Measurements from ENCODE around the gene MYZAP. TPM values are rescaled to one million over a fixed set of nuclear protein-coding genes. Genes with fewer than 3 reads are reported as not detected.

MYZAP gene
- total RNA-seq, 1 experiment from 2014 or later = not detected

GRCh38 chr15:57589281-57589680 lies 2.4 kb upstream of the MYZAP start:
- BruUV-seq (replicated peaks) = no TSS peak
- ChIA-PET CTCF (no interaction called here), POLR2A (ENCODE audit: low non-redundant PET) (no interaction called here)
- intact Hi-C loops (cut with micrococcal nuclease; ENCODE audit: unreplicated experiment) = no loop called here
- TF ChIP-seq EZH2 (IDR thresholded peaks at IDR 0.05; ENCODE audit: borderline replicate concordance, low read depth, low read length, poor library complexity, severe bottlenecking) = no peak
- TF ChIP-seq CTCF (conservative IDR thresholded peaks at IDR 0.05; ENCODE audit: low read depth, low read length) = no peak
- no peaks in the 10 kb centered on the region for H3K4me1 ChIP-seq (ENCODE audit: insufficient read depth, low read length, poor library complexity, severe bottlenecking)
- no peak for DNase-seq (ENCODE audit: low spot score)
- no peaks in the 10 kb centered on the region for H3K27me3 ChIP-seq (replicated peaks; ENCODE audit: insufficient read depth, low read depth, low read length, poor library complexity)
- H3K4me3 ChIP-seq (ENCODE audit: low read depth, low read length, poor library complexity, severe bottlenecking) = no peak overlapping the region
- no peaks in the 10 kb centered on the region for H3K9me3 ChIP-seq (ENCODE audit: low read depth, low read length, poor library complexity, severe bottlenecking)
- no peaks in the 10 kb centered on the region for H3K36me3 ChIP-seq (ENCODE audit: insufficient read depth, low read length, poor library complexity, severe bottlenecking)
- H3K27ac ChIP-seq (ENCODE audit: low read depth, low read length, poor library complexity, severe bottlenecking) = no peak overlapping the region

GRCh38 chr15:57589754-57590153 lies 1.9 kb upstream of the MYZAP start:
- TF ChIP-seq CTCF (conservative IDR thresholded peaks at IDR 0.05; ENCODE audit: low read depth, low read length) = no peak
- no peak for TF ChIP-seq EZH2 (IDR thresholded peaks at IDR 0.05; ENCODE audit: borderline replicate concordance, low read depth, low read length, poor library complexity, severe bottlenecking)
- POLR2A ChIA-PET (ENCODE audit: low non-redundant PET) = no interaction called here
- intact Hi-C loops (cut with micrococcal nuclease; ENCODE audit: unreplicated experiment) = no loop called here
- DNase-seq (ENCODE audit: low spot score) = no peak
- CTCF ChIA-PET = no interaction called here
- no peaks in the 10 kb centered on the region for H3K36me3 ChIP-seq (ENCODE audit: insufficient read depth, low read length, poor library complexity, severe bottlenecking)
- no peaks in the 10 kb centered on the region for H3K4me1 ChIP-seq (ENCODE audit: insufficient read depth, low read length, poor library complexity, severe bottlenecking)
- H3K9me3 ChIP-seq (ENCODE audit: low read depth, low read length, poor library complexity, severe bottlenecking) = no peaks in the 10 kb centered on the region
- BruUV-seq (replicated peaks) = no TSS peak
- H3K4me3 ChIP-seq (ENCODE audit: low read depth, low read length, poor library complexity, severe bottlenecking) = no peak overlapping the region
- no peaks in the 10 kb centered on the region for H3K27me3 ChIP-seq (replicated peaks; ENCODE audit: insufficient read depth, low read depth, low read length, poor library complexity)
- H3K27ac ChIP-seq (ENCODE audit: low read depth, low read length, poor library complexity, severe bottlenecking) = no peak overlapping the region

- intact Hi-C loops (cut with micrococcal nuclease; ENCODE audit: unreplicated experiment) = no loop called here
- CTCF ChIA-PET = no interaction called here
- no TSS peak for BruUV-seq (replicated peaks)
Measured at GRCh38 chr15:57591237-57591821, 375 bp upstream of the MYZAP start.

More at GRCh38 chr15:57591237-57591821, 375 bp upstream of the MYZAP start:
- Histone ChIP-seq H3K9me3 (ENCODE audit: low read depth, low read length, poor library complexity, severe bottlenecking) (no peaks in the 10 kb centered on the region), H3K36me3 (ENCODE audit: insufficient read depth, low read length, poor library complexity, severe bottlenecking) (no peaks in the 10 kb centered on the region), H3K27me3 (replicated peaks; ENCODE audit: insufficient read depth, low read depth, low read length, poor library complexity) (no peaks in the 10 kb centered on the region), H3K27ac (ENCODE audit: low read depth, low read length, poor library complexity, severe bottlenecking) (no peak overlapping the region), H3K4me1 (ENCODE audit: insufficient read depth, low read length, poor library complexity, severe bottlenecking) (no peaks in the 10 kb centered on the region), H3K4me3 (ENCODE audit: low read depth, low read length, poor library complexity, severe bottlenecking) (peak overlapping the region; percentile 40)
- POLR2A ChIA-PET (ENCODE audit: low non-redundant PET) = no interaction called here
- TF ChIP-seq CTCF (conservative IDR thresholded peaks at IDR 0.05; ENCODE audit: low read depth, low read length) (no peak), EZH2 (IDR thresholded peaks at IDR 0.05; ENCODE audit: borderline replicate concordance, low read depth, low read length, poor library complexity, severe bottlenecking) (no peak)
- DNase-seq (ENCODE audit: low spot score) = no peak
